GM21825 (cell line): ENCODE results near the gene NANOGP8.
"Not testable (repeated sequence)": the region's sequence is repeated elsewhere in the genome, so short reads cannot be mapped to it uniquely, and the experiment has no call there.

Experiments used
- ATAC-seq: cut with Tn5 transposase; IDR thresholded peaks from one replicate; pipeline ENCODE4 v1.9.1; 2021; ENCODE audit warnings: mild to moderate bottlenecking, moderate library complexity; ENCODE audit not compliant: unreplicated experiment

Gene NANOGP8

GRCh38 chr15:35085176-35085919 lies at the start of gene NANOGP8:
Gene NANOGP8, minus strand, starts transcription at chr15:35085295. Its CDS starts 185 bp downstream, at chr15:35085110.
- ATAC-seq, result not testable (repeated sequence)

GRCh38 chr15:35134299-35134698 lies 49.2 kb upstream of the NANOGP8 start:
- ATAC-seq, result no peak

- no peak for ATAC-seq
Observed at GRCh38 chr15:35130245-35130644, 45.1 kb upstream of the NANOGP8 start.

GRCh38 chr15:35129361-35129760 lies 44.3 kb upstream of the NANOGP8 start:
- ATAC-seq, result no peak

GRCh38 chr15:35127717-35128116 lies 42.6 kb upstream of the NANOGP8 start:
- ATAC-seq, result no peak

GRCh38 chr15:35126236-35126635 lies 41.1 kb upstream of the NANOGP8 start:
- no peak for ATAC-seq

- ATAC-seq, result no peak
Observed at GRCh38 chr15:35123743-35124142, 38.6 kb upstream of the NANOGP8 start.

- no peak for ATAC-seq
Observed at GRCh38 chr15:35121611-35122359, 36.7 kb upstream of the NANOGP8 start.

- no peak for ATAC-seq
Observed at GRCh38 chr15:35120173-35120572, 35.1 kb upstream of the NANOGP8 start.

GRCh38 chr15:35118960-35119359 lies 33.9 kb upstream of the NANOGP8 start:
- no peak for ATAC-seq

GRCh38 chr15:35117543-35118265 lies 32.6 kb upstream of the NANOGP8 start:
- no peak for ATAC-seq

GRCh38 chr15:35115155-35115725 lies 30.1 kb upstream of the NANOGP8 start:
- ATAC-seq, result no peak

- ATAC-seq, result no peak
Observed at GRCh38 chr15:35112346-35112745, 27.3 kb upstream of the NANOGP8 start.

- no peak for ATAC-seq
Observed at GRCh38 chr15:35111861-35112260, 26.8 kb upstream of the NANOGP8 start.

GRCh38 chr15:35108453-35108852 lies 23.4 kb upstream of the NANOGP8 start:
- ATAC-seq, result no peak

GRCh38 chr15:35107561-35107960 lies 22.5 kb upstream of the NANOGP8 start:
- ATAC-seq, result no peak

GRCh38 chr15:35107122-35107521 lies 22.0 kb upstream of the NANOGP8 start:
- ATAC-seq, result no peak

GRCh38 chr15:35104526-35105147 lies 19.5 kb upstream of the NANOGP8 start:
- no peak for ATAC-seq

- no peak for ATAC-seq
Observed at GRCh38 chr15:35102186-35102585, 17.1 kb upstream of the NANOGP8 start.

- ATAC-seq, result no peak
Observed at GRCh38 chr15:35101335-35101734, 16.2 kb upstream of the NANOGP8 start.

- ATAC-seq, result no peak
Observed at GRCh38 chr15:35098737-35099136, 13.6 kb upstream of the NANOGP8 start.
